D721Med (cell line): Measurements from ENCODE around the gene AUH.

Experiments
- DNase-seq: peaks from one replicate; pipeline ENCODE4 v3.0.0; 2011; ENCODE audit warnings: low spot score; ENCODE audit not compliant: insufficient read length
- FAIRE-seq: peaks from 2 replicates; lab custom pipeline; 2011; peaks lifted over from hg19 to GRCh38; lab: Jason Lieb, UNC
- TF ChIP-seq, protein P1 (sequence below): IDR thresholded peaks from 2 replicates; pipeline ENCODE4 v1.5.1; 2012; ENCODE audit warnings: mild to moderate bottlenecking, control low read depth; ENCODE audit not compliant: insufficient read depth; ENCODE audit errors: missing control alignments

AUH gene

DNA sequence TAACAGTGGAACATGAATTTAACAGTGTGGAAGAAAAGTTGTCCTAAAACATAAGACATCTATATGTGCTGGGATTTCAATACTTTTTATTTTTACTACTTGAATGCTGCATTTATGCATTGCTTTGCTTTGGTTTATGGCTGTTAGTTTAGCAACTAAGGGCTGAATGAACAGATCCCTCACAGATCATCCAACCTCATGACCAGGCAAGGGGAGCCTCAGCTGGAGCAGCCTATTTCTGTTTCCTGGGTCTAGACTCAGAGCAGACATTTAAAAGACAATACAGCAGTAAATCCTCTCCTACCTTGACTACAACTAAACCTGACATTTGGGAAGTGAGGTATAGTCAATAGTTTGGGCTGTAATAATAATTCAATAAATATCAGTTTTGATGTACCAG is 163.3 kb downstream of the AUH start:
- FAIRE-seq: no peak
- no peak for DNase-seq
- TF ChIP-seq, protein P1, sequence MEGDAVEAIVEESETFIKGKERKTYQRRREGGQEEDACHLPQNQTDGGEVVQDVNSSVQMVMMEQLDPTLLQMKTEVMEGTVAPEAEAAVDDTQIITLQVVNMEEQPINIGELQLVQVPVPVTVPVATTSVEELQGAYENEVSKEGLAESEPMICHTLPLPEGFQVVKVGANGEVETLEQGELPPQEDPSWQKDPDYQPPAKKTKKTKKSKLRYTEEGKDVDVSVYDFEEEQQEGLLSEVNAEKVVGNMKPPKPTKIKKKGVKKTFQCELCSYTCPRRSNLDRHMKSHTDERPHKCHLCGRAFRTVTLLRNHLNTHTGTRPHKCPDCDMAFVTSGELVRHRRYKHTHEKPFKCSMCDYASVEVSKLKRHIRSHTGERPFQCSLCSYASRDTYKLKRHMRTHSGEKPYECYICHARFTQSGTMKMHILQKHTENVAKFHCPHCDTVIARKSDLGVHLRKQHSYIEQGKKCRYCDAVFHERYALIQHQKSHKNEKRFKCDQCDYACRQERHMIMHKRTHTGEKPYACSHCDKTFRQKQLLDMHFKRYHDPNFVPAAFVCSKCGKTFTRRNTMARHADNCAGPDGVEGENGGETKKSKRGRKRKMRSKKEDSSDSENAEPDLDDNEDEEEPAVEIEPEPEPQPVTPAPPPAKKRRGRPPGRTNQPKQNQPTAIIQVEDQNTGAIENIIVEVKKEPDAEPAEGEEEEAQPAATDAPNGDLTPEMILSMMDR: no peak

GRCh38 chr9:91197232-91198181 is 164.2 kb downstream of the AUH start:
- FAIRE-seq (no peak), DNase-seq (no peak)
- TF ChIP-seq, protein P1: no peak

- DNase-seq (no peak), FAIRE-seq (no peak)
- TF ChIP-seq, protein P1: no peak
Measured at GRCh38 chr9:91196103-91196950, 165.4 kb downstream of the AUH start.

GRCh38 chr9:91195372-91196012 is 166.2 kb downstream of the AUH start:
- TF ChIP-seq, protein P1: no peak
- no peak for DNase-seq
- FAIRE-seq: no peak

DNA sequence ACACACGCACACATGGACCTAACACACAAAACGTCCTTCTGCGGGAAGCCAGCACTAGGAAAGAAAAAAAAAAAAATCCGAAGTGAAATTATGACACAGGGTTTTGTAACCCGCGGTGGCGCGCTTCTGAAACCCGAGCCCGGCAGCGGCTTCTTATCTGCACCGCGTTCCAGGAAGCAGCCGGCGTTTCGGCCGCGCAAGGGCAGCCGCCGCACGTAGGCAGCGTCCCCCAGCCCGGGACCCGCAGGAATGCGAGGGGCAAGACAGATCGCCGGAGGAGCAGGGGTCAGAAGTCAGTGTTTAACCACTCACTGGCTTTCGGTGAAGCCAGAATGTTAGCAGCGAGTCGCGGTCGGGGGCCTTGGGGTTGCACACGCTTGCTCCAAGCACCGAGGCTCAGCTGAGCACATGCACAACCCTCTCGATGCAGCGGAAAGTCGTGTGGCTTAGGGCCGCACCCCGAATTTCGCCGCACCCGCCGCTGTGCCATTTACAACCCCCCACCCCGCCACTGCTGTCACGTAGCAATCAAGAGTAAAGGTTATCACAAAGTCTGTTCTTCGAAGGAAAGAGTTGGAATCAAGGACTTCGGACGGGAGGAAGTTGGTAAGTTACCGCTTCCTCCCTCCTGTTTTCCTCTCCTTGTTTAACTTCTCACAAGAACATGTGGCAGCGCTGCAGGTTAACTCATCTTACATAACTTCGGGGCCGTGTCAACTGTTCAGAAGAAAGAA is 167.9 kb downstream of the AUH start:
- FAIRE-seq (no peak), DNase-seq (no peak)
- TF ChIP-seq, protein P1: no peak

- DNase-seq (no peak), FAIRE-seq (no peak)
- TF ChIP-seq, protein P1: no peak
Measured at GRCh38 chr9:91193087-91193657, 168.5 kb downstream of the AUH start.
